NCI-H1436 (cell line): ENCODE measurements around the gene PRPS2.

Source experiments
- DNase-seq: peaks from one replicate; lab custom pipeline; 2025; lab: John Stamatoyannopoulos, UW

Gene PRPS2

DNA sequence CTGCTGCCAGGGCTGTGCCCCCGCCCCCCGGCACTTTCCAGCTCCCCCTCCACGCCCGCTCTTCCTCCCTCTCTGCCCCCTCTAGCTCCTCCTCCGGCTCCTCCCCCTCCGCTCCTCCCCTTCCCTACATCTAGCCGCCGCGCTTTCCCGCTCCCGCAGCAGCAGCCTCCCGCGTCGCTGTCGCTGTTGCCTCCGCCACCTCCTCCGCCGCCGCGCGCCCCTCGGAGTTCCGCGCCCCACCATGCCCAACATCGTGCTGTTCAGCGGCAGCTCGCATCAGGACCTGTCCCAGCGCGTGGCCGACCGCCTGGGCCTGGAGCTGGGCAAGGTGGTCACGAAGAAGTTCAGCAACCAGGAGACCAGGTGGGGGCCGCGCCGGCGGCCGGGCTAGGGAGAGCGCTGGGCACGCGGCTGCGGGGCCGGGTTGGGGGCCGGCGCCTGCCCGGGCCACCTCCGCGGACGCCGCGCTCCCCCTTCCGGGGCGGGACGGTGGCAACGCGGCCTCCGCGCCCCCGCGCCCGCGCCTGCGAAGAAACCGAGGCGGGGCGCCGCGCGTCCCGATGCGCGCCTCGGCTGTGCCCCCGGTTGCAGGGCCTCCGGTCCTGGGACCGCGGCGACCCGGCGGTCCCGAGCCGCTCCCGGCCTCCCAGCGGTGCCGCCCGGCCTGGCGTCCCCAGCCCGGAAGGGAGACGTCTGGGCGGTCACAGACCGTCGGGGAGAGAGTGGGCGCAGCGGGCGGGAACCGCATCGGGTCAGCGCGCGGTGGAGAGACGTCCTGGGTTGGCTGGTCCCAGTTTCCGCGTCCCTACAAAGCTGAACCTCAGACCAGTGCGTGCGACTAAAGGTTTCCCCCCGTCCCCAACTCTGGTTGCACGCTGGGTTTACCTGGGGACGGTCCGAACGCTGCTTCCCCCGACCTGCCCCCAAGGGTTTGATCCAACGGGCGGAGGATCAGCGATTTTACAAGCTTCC lies at the start of gene PRPS2:
Gene PRPS2, plus strand, starts transcription at position 156 of the 972 bp plus-strand sequence. Its CDS starts 86 bp downstream, at position 242.
- DNase-seq = peak; percentile 65

DNA sequence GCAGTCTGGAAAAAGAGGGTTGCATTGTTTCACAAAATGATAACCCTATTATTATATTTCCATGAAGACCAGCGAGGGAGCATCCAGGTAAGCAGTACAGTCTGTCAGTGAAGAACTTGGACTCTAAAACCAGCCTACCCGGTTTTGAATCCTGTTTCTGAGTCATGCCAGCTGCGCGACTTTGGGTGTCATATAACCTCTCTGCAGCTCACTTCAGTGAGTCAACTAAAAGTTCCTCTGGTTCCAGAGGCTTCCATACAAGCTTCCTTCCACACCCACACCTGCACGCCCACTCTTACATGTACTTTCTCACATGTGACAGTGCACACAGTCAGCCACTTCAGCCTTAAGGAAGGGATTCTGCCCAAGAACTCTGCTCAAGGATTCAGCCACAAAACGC lies 49.8 kb upstream of the PRPS2 start:
- DNase-seq = no peak

DNA sequence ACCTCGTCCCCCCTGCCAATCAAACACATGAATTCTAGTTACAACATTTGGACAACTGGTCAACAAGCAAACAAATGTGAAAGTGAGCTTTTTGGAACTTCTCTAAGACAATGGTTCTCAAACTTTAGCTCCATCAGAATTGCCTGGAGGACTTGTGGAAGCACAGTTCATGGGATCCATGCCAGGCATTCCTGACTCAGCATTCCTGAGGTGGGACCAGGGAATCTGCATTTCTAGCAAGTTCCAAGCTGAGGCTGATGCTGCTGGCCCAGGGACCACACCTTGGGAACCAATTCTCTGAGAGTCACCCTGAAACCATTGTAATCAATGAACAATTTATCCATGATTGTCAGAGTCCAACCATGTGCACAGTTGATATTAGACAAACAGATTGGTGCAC lies 43.8 kb upstream of the PRPS2 start:
- DNase-seq = no peak

DNA sequence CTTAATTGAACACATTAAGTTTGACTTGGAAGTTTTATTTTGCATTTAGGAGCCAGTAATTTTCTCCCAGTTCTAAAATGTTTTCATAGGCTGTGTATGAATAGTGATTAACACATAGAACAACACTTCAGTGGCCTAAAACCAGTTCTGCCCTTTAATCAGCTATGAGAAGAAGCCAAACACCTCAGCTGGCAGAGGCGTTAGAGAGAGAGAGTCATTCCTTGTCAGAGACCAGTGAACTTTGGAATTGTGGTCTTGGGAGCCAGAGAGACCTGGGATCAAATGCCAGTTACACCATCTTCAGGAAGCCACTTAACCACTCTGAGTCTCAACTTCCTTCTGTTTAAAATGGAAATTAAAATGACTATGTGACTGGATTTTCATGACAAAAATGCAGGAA lies 39.3 kb upstream of the PRPS2 start:
- DNase-seq = no peak

DNA sequence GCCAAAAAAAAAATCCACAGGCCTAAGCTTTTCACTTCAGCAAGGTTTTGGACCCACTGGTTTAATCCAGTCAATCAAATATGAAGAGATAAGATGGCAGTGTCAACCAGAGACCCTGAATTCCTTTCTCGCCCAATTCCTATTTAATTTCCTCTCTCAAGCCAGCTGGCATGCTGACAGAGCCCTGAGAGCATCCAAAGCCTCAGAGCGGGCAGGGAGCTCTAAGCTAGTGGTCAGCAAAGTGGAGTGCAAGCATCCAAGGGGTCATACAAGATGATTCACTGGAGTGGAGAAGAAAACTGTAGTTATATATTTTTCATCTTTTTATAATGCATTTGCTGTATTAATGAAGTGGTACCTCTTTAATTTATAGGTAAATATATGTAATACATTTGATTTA lies 37.8 kb upstream of the PRPS2 start:
- DNase-seq = no peak

DNA sequence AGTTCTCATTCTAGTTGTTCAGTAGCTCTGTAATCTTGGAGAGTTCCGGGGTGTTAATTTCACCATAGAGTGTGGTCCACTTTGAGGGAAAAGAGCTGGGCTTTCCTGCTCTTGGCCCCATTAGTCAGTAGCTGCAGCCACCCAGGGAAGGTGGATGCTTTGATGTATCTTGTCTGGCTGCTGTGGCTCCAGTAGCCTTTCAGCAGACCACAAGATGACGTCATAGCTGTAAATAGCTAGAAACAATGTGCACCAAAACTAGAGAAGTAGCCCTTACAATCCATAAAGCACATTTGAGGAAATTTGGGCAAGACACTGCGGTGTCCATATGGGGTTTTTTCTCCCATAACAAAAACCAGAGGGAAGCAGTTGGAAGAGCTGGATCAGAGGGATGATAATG lies 32.9 kb upstream of the PRPS2 start:
- no peak for DNase-seq

DNA sequence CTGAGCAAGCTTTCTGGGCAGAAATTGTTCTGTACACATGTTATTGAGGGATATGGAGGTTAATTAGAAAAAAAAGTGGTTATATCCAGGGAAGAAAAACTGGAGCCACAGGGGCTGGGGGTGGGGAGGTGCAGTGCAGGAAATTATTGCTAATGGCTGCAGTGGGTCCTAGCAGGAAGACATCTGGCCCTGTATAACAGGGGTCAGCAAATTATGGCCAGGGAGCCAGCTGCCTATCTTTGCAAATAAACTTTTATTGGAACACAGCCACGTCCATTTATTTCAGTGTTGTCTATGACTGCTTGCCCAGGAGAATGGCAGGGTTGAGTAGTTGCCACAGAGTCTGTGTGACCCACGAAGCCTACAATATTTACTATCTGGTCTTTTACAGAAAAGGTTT lies 23.4 kb upstream of the PRPS2 start:
- DNase-seq = no peak

DNA sequence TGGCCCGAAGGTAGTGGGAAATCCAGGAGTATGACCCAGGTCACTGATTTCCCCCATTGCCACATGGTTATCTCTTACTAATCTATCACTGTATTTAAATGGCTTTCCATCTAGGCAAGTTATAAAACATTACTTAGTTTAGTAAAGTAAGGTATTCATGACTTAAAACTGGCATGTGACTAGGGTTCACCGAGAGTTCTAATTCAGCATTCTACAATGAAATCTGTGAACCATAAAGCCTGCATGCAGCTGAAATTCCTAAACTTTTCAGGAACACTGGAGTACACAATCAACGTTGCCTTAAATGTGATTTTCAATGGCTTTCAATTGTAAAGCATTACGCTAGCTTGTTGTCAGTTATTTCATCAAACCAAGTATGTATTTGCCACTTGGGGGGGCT lies 22.7 kb upstream of the PRPS2 start:
- DNase-seq = no peak

DNA sequence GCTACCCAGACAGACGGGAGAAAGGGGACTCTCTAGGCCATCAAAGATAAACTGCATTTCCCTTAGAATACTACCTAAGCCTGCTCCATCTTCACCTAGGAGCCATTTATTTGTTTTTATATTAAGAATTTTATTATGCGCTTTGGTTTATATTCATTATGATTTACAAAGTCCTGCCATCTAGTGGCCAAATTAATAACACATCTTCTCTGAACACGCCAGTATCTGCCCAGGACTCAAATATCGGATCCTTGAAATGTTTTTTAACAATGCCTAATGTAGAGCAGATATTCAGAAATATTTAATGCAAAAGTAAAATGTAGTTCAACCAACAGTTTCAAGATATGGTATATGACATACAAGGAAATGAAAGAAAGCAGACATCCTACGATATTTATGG lies 20.8 kb upstream of the PRPS2 start:
- no peak for DNase-seq

DNA sequence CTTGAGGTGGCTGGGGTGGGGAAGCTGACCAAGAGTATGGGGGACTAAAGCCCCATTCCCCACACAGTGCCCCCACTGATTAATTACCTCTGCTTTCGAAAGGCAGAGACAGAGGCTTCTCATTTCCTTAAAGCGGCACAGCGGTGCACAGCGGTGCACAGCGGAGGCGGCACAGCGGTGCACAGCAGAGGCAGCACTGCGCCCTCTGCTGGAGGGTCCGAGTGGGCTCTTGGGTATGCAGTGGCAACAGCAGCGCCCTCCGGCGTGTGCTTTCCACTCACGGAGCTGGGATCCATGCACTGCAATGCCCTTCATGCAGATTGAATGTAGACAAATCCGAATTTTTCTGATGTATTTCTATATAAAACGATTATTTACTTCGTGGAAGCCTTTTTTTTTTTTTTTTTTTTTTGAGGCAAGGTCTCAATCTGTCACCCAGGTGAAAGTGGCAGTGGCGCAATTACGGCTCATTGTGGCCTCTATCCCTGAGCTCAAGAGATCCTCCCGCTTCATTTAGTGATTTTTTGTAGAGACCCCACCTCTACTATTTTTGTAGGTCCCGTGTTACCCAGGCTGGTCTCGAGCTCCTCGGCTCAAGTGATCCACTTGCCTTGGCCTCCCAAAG lies 19.7 kb upstream of the PRPS2 start:
- DNase-seq = no peak

DNA sequence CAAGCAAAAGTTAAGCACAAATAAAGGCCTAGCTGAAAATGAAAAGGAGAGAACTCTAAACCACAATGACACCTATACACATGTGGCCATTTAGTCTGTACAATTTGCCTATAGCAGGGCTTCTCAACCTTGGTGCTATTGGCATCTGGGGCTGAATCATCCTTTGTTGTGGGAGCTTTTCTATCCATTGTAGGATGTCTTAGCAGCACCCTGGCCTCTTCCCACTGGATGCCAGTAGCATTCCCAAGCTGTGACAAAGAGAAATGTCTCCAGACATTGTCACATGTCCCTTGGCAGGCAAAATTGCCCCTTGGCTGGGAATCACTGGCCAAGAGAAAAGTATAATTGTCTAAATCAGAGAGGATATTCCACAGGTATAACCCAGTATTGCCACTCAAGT lies 13.5 kb upstream of the PRPS2 start:
- no peak for DNase-seq

DNA sequence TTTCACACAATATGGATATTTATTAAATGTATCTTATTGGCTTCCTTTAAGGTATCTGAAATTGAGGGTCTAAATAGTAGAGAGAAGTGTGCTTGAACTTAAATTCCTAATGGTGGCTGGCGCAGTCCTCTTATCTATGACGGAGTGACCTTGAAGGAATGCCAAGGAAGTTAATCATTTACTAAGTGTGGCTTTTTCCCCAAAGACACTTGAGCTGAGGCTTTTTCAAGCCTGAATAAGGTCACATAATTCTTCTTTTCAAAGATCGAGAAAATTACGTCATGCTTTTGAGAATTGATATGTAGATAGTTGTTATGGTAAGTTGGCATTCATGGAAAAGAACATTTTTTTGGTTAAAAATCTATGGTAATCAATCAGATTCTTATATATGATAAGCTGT lies 11.7 kb upstream of the PRPS2 start:
- no peak for DNase-seq

DNA sequence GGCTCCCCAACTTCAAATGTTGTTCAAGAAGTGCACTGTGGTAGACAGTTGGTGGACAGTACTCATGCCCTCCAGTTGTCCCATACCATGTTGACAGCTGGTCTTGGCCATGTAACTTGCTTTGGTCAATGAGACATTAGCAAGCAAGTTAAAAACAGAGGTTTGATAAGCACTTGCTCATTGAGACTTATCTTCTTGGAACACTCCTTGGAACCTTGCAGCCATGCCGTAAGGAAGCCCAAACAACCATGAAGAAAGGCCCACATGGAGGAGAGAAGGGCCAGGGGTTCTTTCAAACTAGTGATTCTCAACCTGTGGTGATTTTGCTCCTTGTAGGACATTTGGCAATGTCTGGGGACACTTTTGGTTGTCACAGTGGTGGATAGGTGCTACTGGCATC lies 2.6 kb upstream of the PRPS2 start:
- no peak for DNase-seq

DNA sequence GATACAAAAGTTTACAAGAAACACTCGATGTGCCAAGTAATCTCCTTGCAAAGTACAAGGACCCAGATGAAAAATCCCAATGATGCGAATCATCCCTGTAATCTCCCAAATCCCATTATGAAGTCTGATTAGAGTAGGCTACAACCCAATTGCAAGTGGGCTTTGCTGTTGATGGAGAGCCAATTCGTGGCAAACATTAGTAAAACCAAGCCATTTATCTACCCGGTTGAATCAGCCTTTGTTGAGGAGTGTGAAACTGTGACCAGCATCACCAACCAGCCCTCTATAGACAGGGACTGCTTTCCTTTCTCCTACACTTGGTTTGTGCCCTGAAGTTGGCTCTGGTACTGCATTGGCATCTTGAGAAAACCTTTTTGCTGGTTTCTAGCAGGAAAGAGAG lies 1.2 kb upstream of the PRPS2 start:
- DNase-seq = no peak

DNA sequence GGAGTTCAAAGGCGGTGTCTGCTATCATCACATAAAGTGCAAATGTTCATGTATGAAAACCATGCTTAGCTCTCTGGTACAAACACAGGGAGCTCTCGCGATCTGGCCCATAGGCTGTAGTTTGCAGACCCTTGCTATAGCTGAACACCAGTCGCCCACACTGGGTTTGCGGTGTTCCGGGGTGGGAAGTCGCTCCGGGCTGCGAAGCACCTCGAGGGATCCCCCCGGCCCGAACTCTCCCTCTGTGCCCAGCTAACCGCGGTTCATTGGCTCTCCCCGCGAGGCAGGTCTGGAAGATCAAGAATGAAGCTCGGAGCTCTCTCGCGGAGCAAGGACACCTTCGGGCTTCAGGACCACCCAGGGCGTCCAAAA lies 341 bp upstream of the PRPS2 start:
- DNase-seq = no peak

DNA sequence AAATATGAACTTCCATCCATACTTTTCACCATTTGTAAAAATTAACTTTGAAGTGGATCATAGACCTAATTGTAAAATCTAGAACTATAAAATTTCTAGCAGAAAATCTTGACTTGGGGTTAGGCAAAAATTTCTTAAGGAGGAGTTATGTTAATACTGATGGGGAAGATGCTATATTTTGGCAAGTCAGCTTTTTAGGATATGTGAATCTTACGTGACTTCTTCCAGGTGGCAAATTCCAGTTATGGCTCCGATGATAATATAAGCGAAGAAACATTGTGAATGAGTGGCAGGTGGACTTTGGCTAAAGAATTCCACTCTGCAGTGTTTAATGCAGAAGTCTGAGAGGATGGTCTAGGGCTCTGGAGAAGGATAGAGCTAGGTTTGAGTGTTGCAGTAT lies 1.5 kb downstream of the PRPS2 start:
- DNase-seq = no peak

DNA sequence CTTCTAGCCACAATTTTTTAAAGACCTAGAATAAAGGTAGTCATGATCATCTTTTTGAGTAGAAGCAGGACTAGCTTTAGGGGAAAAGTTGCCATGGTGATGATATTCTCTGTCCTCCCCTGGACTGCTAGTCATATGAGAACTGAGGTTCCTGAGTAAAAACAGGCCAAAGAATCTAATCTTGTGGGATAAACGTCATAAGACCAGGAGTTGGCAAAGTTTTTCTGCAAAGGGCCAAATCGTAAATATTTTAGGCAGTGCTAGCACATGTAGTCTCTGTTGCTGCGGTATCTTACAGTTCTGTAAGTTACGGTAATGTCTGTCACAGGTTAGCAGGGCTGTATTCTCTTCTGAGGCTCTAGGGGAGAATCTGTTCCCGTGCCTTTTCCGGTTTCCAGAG lies 3.4 kb downstream of the PRPS2 start:
- no peak for DNase-seq

DNA sequence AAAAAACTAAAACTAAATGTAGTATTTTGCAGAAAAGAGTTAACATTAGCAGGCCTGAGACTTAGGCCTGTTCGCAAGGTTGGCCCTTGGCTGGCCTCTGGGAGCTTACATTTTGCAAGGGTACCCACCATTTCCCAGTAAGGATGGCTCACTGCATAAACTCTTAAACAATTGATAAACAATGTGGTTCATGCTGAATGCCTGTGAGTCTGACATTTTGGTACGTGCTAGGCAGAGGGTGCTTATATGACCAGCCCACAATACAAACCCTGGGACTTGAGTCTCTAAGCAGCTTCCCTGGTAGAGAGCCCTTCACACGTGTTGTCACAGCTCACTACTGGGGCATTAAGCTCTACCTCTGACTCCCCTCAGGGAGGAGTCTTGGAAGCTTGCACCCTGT lies 7.4 kb downstream of the PRPS2 start:
- DNase-seq = no peak

DNA sequence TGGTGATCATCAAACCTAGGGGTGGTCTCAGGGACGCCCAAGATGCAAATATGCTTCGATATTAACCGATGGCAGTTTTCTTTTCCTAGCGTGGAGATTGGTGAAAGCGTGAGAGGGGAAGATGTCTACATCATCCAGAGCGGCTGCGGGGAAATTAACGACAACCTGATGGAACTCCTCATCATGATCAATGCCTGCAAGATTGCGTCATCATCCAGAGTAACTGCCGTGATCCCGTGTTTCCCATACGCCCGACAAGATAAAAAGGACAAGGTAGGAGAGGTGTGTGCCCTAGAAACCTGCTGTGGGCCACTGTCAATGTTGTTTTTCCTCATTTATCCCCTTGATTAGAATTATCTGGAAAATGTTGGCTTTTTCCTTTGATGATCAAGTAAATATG lies 7.9 kb downstream of the PRPS2 start:
- DNase-seq = no peak

DNA sequence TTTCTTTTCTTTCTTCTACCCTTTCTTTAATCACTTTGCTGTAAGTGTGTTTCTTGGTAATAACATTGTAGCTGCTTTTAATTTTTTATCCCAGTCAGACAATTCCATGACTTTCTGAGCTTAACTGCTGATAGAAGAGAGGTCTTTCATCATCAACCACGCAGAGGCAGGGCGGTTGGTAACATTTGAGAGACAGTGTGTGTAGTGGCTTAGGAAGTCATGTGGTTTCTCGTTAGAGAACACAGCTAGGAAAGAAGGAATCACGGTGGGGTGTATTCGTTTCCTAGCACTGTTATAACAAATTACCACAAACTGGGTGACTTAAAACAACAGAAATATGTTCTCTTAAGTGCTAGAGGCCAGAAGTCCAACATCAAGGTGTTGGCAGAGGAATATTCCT lies 11.5 kb downstream of the PRPS2 start:
- DNase-seq = no peak

DNA sequence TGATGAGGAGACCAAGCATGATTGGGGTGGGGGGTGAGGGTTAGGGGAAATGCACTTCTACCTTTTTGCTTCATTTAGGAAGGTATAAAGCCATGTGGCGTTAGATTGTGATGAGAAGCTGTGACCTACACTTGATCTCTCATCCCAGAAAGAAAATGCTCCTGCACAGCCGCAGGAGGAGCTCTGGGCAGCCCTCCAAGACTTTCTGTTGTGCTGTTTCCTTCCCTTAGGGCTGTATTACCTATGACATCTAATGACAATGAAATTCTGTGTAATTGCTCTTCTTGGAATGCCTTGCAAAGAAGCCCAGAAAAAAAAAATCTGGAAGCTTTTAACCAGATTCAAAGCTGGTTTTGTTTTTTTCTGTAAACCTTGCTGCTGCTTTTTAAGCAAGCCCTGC lies 13.4 kb downstream of the PRPS2 start:
- no peak for DNase-seq

DNA sequence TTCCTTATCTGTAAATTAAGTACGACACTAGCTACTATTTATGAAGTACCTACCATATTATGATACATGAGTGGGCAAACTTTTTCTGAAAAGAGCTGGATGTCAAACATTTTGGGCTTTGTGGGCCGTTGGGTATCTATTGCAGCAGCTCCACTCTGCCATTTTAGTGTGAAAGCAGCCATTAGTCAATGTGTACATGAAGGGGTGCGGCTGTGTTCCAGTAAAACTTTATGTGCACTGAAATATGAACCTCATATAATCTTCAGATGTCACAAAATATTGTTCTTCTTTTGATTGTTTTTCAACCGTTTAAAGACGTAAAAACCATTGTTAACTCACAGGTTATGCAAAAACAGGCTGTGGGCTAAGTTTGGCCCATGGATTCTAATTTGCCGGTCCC lies 14.1 kb downstream of the PRPS2 start:
- DNase-seq = no peak

DNA sequence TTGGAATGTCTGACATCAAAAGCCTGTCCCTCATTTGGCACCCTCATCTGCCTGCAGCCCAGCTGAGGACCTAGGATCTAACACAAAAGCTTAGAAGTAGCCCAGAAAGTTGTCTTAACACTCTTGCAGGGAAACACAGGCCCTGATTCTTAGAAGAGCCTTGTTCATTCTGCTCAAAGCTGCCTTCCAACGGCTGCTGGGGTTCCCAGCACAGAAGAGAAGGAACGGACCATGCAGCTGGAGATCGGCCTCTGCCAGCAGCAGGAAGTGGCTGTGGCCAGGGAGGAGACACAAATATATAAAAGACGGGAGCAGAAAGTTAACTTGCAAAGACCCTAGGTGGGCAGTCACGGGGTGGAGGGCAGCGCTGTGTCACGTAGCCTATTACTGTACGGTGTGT lies 20.4 kb downstream of the PRPS2 start:
- DNase-seq = no peak

DNA sequence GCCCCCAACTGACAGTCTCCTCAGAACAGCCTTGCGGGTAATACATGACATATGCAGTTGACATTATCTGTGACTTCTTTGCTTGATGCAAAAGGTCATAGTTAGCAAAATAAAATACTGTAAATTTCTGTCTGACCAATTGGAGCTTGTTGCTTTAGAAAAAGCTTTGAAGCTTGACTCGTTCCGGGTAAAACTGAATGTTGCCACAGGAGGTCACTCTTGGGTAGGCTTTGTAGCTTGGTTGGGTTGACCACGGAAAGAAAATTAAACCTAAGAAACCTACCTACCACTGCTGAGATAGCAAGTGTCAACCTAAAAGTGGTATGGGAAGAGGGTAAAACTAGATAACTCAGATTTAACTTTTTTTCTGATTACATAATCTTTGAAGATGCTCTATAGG lies 23.2 kb downstream of the PRPS2 start:
- DNase-seq = no peak
